Mesenchymal stem cell (in vitro differentiated cells and primary cell): Measurements from ENCODE around the gene MRPL49.

Experiments
- DNase-seq: peaks from one replicate; pipeline ENCODE4 v3.0.0-alpha.2; 2013
- H2AFZ ChIP-seq: one replicate; pipeline ENCODE4 v1.6.1; 2013; ENCODE audit warnings: low read depth, mild to moderate bottlenecking, control low read depth, inconsistent platforms, low read length, moderate library complexity
- H2AK5ac ChIP-seq: 2 replicates; pipeline ENCODE4 v1.6.1; 2013; ENCODE audit warnings: low read length, moderate library complexity, mild to moderate bottlenecking, inconsistent platforms; ENCODE audit not compliant: severe bottlenecking
- H2BK120ac ChIP-seq: one replicate; pipeline ENCODE4 v1.6.1; 2013; ENCODE audit warnings: low read depth, mild to moderate bottlenecking, inconsistent platforms, low read length, moderate library complexity
- H2BK12ac ChIP-seq, 2 experiments: one replicate each; pipeline ENCODE4 v1.6.1; 2013; ENCODE audit warnings: inconsistent platforms in 2 of 2, low read length in 2 of 2, mild to moderate bottlenecking in 2 of 2, moderate library complexity in 2 of 2, control low read depth in 1 of 2
- H2BK15ac ChIP-seq: one replicate; pipeline ENCODE4 v1.6.1; 2013; ENCODE audit warnings: mild to moderate bottlenecking, low read depth, inconsistent platforms; ENCODE audit not compliant: poor library complexity, severe bottlenecking
- H2BK5ac ChIP-seq: 2 replicates; pipeline ENCODE4 v1.6.1; 2013; ENCODE audit warnings: low read depth, mild to moderate bottlenecking, low read length, control low read depth, inconsistent platforms; ENCODE audit not compliant: poor library complexity, severe bottlenecking
- H3K14ac ChIP-seq, 2 experiments: one replicate each; pipeline ENCODE4 v1.6.1; 2013; ENCODE audit warnings: inconsistent platforms in 2 of 2, low read length in 2 of 2, control low read depth in 1 of 2, mild to moderate bottlenecking in 1 of 2, moderate library complexity in 1 of 2
- H3K18ac ChIP-seq, 2 experiments: one replicate each; pipeline ENCODE4 v1.6.1; 2013; ENCODE audit warnings: inconsistent platforms in 2 of 2, low read length in 2 of 2, control low read depth in 1 of 2, low read depth in 1 of 2, mild to moderate bottlenecking in 1 of 2
- H3K23ac ChIP-seq, 2 experiments: one replicate each; pipeline ENCODE4 v1.6.1; 2013; ENCODE audit warnings: inconsistent platforms in 2 of 2, low read length in 2 of 2, mild to moderate bottlenecking in 2 of 2, moderate library complexity in 2 of 2, control low read depth in 1 of 2
- H3K27ac ChIP-seq: 2 replicates; pipeline ENCODE4 v1.5.1; 2013; ENCODE audit warnings: mild to moderate bottlenecking, moderate library complexity, low read length, control low read depth, inconsistent platforms; ENCODE audit not compliant: poor library complexity, severe bottlenecking
- H3K27me3 ChIP-seq, 2 experiments: 2 replicates each; pipeline versions ENCODE4 v1.6.1 to v1.7.0; 2013; ENCODE audit warnings: low read length in 2 of 2, mild to moderate bottlenecking in 2 of 2, moderate library complexity in 2 of 2, control low read depth in 1 of 2, inconsistent platforms in 1 of 2; ENCODE audit not compliant: control insufficient read depth in 1 of 2, insufficient read depth in 1 of 2
- H3K36me3 ChIP-seq, 2 experiments: 2 replicates each; pipeline versions ENCODE4 v1.6.1 to v1.7.0; 2013; ENCODE audit warnings: low read length in 2 of 2, control low read depth in 1 of 2, inconsistent platforms in 1 of 2, low read depth in 1 of 2, mild to moderate bottlenecking in 1 of 2; ENCODE audit not compliant: insufficient read depth in 2 of 2, control insufficient read depth in 1 of 2
- H3K4ac ChIP-seq, 2 experiments: one replicate each; pipeline ENCODE4 v1.6.1; 2013; ENCODE audit warnings: inconsistent platforms in 2 of 2, low read length in 2 of 2, mild to moderate bottlenecking in 2 of 2, moderate library complexity in 2 of 2, control low read depth in 1 of 2, low read depth in 1 of 2
- H3K4me1 ChIP-seq: 2 replicates; pipeline ENCODE4 v1.6.1; 2013; ENCODE audit warnings: low read depth, low read length, control low read depth; ENCODE audit not compliant: control insufficient read depth, insufficient read depth
- H3K4me2 ChIP-seq: 2 replicates; pipeline ENCODE4 v1.6.1; 2013; ENCODE audit warnings: low read length, mild to moderate bottlenecking, inconsistent platforms; ENCODE audit not compliant: poor library complexity, severe bottlenecking
- H3K4me3 ChIP-seq, 2 experiments: 2 replicates each; pipeline versions ENCODE4 v1.5.1 to v1.7.0; 2013; ENCODE audit warnings: low read length in 2 of 2, mild to moderate bottlenecking in 2 of 2, control low read depth in 1 of 2, low read depth in 1 of 2; ENCODE audit not compliant: insufficient read depth in 1 of 2
- H3K79me1 ChIP-seq: replicated peaks from 2 replicates; pipeline ENCODE4 v1.6.1; 2013; ENCODE audit warnings: mild to moderate bottlenecking, control low read depth, low read length, inconsistent platforms; ENCODE audit not compliant: poor library complexity, severe bottlenecking
- H3K9ac ChIP-seq: 2 replicates; pipeline ENCODE4 v1.7.0; 2013; ENCODE audit warnings: mild to moderate bottlenecking, low read length, moderate library complexity
- H3K9me3 ChIP-seq: 2 replicates; pipeline ENCODE4 v1.7.0; 2013; ENCODE audit warnings: mild to moderate bottlenecking, low read length; ENCODE audit not compliant: control insufficient read depth
- H4K8ac ChIP-seq: one replicate; pipeline ENCODE4 v1.6.1; 2013; ENCODE audit warnings: inconsistent platforms, mild to moderate bottlenecking, low read length, moderate library complexity
- H4K91ac ChIP-seq: one replicate; pipeline ENCODE4 v1.6.1; 2013; ENCODE audit warnings: mild to moderate bottlenecking, low read length, inconsistent platforms
- WGBS: methylation state at CpG from one replicate; pipeline ENCODE4 v1.1.7; 2013; ENCODE audit warnings: mixed read lengths; 5-methylcytosine and 5-hydroxymethylcytosine counted together

MRPL49 gene

DNA sequence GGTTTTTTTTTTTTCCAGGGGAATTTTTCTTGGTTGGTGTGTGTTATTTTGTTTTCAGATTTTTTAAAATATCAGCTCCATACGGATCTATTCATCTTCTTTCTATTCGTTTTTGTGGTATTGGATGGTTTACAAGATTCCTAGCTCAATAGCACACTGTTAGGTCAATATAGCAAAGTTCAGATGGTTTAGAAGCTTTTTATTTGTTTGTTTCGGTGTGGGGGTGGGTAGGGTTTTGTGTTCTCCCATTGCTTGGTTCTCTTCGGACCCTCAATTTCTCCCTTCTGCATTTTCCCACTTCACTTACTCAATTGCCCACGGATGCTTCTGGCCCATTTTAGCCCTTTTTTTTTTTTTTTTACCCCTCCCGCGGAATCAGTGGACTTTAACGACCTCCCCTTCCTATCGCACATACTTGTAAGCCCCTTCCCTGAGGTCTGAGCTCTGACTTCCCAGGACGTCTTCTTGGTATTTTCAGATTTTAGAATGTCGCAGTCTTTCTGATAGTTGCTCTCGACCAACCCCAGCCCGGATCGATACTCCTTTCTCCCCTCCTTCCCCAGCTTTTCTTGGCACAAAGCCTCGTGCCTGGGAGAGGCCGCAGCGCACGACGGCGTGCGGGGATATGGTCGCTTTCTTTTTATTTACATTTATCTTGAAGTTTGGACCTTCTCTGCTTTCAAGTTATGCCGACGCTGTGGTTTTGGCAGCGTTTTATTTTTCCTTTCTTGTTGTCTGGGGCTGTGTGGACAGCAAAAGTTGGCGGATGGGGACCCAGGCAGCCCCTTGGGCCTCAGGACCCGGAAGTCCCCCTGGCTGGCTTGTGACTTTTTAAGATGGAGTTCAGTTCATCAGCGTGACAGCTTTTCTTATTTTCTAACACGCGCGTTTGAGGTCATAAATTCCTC is 43.5 kb downstream of the MRPL49 start:
- no peak overlapping the region for H2BK15ac ChIP-seq
- H4K91ac ChIP-seq: no peak overlapping the region
- no peaks in the 10 kb centered on the region for H3K79me1 ChIP-seq
- H3K23ac ChIP-seq: no peak overlapping the region
- H3K27me3 ChIP-seq: no peaks in the 10 kb centered on the region
- H3K9me3 ChIP-seq: no peaks in the 10 kb centered on the region
- no peak overlapping the region for H2BK120ac ChIP-seq
- H3K4me2 ChIP-seq: no peak overlapping the region
- H3K9ac ChIP-seq: peak overlapping the region; percentile 86
- no peak overlapping the region for H2BK5ac ChIP-seq
- H2AK5ac ChIP-seq: no peak overlapping the region
- H3K14ac ChIP-seq: no peak overlapping the region
- no peak overlapping the region for H3K4ac ChIP-seq
- H3K4me3 ChIP-seq: peak overlapping the region in 1 of 2 experiments; percentile 70
- 81% methylated on average over 26 of the region's 31 CpGs for WGBS
- H3K27ac ChIP-seq: no peak overlapping the region
- no peak overlapping the region for H2AFZ ChIP-seq
- H3K36me3 ChIP-seq: no peaks in the 10 kb centered on the region
- H3K18ac ChIP-seq: no peak overlapping the region
- no peak overlapping the region for H2BK12ac ChIP-seq
- H3K4me1 ChIP-seq: peaks cover 6% of the 10 kb centered on the region
- no peak for DNase-seq
- H4K8ac ChIP-seq: no peak overlapping the region

DNA sequence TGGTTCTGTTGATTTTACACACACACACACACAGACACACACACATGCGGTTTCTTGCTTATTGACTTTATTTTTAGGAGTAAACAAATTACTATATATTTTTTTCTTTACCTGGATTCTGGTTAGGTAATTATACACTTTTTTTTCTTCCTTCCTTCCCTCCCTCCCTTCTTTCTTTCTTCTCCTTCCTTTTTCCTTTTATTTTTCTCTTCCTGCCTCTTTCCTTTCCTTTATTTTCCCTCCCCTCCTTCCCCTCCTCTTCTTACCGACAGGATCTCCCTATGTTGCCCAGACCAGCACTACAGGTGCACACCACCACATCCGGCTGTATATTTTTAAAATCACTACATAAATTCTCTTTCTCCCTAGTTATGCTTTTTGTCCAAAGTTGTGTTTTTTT is 44.8 kb downstream of the MRPL49 start:
- no peak overlapping the region for H3K4ac ChIP-seq
- no peak overlapping the region for H3K27ac ChIP-seq
- H3K4me2 ChIP-seq: no peak overlapping the region
- no peak overlapping the region for H2BK5ac ChIP-seq
- no peak overlapping the region for H3K18ac ChIP-seq
- no peak overlapping the region for H3K14ac ChIP-seq
- no peak overlapping the region for H3K23ac ChIP-seq
- DNase-seq: no peak
- H3K9me3 ChIP-seq: no peaks in the 10 kb centered on the region
- no peak overlapping the region for H2BK15ac ChIP-seq
- H2AK5ac ChIP-seq: no peak overlapping the region
- no peak overlapping the region for H4K8ac ChIP-seq
- no peaks in the 10 kb centered on the region for H3K36me3 ChIP-seq
- no peak overlapping the region for H2AFZ ChIP-seq
- no peak overlapping the region for H2BK12ac ChIP-seq
- H3K4me1 ChIP-seq: peaks cover 6% of the 10 kb centered on the region
- no peak overlapping the region for H3K4me3 ChIP-seq
- H3K9ac ChIP-seq: no peak overlapping the region
- H2BK120ac ChIP-seq: no peak overlapping the region
- H3K79me1 ChIP-seq: no peaks in the 10 kb centered on the region
- no peaks in the 10 kb centered on the region for H3K27me3 ChIP-seq
- H4K91ac ChIP-seq: no peak overlapping the region
- 100% methylated on average over 1 of the region's 3 CpGs for WGBS

DNA sequence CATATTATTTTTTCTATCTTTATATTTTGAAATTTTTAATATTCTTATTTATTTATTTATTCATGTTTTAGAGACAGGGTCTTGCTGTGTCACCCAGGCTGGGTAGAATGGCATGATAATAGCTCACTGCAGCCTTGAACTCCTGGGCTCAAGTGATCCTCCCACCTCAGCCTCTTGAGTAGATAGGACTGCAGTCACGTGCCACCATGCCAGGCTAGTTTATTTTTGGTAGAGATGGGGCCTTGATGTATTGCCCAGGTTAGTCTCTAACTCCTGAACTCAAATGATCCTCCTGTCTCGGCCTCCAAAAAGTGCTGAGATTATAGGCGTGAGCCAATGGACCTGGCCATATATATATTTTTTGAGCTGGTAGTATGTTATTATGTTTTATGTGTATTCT is 45.5 kb downstream of the MRPL49 start:
- H2BK12ac ChIP-seq: no peak overlapping the region
- 97% methylated on average over 3 of the region's 3 CpGs for WGBS

DNA sequence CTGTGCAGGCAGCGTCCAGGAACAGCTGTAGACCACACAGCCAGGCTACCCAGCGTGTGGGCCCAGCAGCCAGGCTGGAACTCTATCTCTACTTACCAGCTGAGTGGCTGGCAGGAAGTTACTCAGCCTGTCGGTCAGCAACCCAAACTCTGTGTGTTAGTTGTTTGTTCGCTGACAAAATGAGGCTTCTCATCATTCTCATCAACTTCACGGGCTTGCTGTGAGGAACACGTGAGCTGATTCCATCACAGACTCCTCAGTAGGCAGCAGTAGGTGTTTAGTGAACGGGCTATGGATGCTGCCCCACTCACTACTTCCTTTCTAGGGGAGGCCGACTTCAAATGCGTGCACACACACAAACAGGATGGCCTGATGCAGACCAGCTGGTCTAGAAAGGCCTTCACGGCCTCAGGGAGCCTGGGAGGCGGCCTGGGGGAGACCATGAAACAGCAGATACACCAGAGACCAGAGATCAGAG is 47.1 kb downstream of the MRPL49 start:
- no peaks in the 10 kb centered on the region for H3K9me3 ChIP-seq
- H3K4me3 ChIP-seq: no peak overlapping the region
- peak overlapping the region; percentile 43 for H2AFZ ChIP-seq
- H2AK5ac ChIP-seq: no peak overlapping the region
- 50% methylated on average over 11 of the region's 11 CpGs for WGBS
- peak overlapping the region; percentile 29 to 78 for H3K4ac ChIP-seq
- no peak overlapping the region for H3K9ac ChIP-seq
- no peak overlapping the region for H2BK15ac ChIP-seq
- no peak overlapping the region for H3K23ac ChIP-seq
- no peak overlapping the region for H2BK12ac ChIP-seq
- peak overlapping the region; percentile 5 to 60 for H3K18ac ChIP-seq
- H4K91ac ChIP-seq: no peak overlapping the region
- H3K4me1 ChIP-seq: peaks cover 6% of the 10 kb centered on the region
- H3K27ac ChIP-seq: peak overlapping the region; percentile 85
- peak overlapping the region; percentile 87 for H4K8ac ChIP-seq
- no peaks in the 10 kb centered on the region for H3K36me3 ChIP-seq
- H3K79me1 ChIP-seq: peaks cover 1% of the 10 kb centered on the region
- no peak overlapping the region for H2BK120ac ChIP-seq
- H2BK5ac ChIP-seq: no peak overlapping the region
- H3K14ac ChIP-seq: no peak overlapping the region
- no peaks in the 10 kb centered on the region for H3K27me3 ChIP-seq
- H3K4me2 ChIP-seq: no peak overlapping the region
- DNase-seq: peak; percentile 59

More for the DNA sequence above, 45.5 kb downstream of the MRPL49 start:
- H3K9me3 ChIP-seq: no peaks in the 10 kb centered on the region
- peaks cover 6% of the 10 kb centered on the region for H3K4me1 ChIP-seq
- no peak overlapping the region for H3K9ac ChIP-seq
- H2AFZ ChIP-seq: no peak overlapping the region
- H2AK5ac ChIP-seq: no peak overlapping the region
- H3K36me3 ChIP-seq: no peaks in the 10 kb centered on the region
- no peak overlapping the region for H2BK120ac ChIP-seq
- H2BK5ac ChIP-seq: no peak overlapping the region
- no peak overlapping the region for H3K14ac ChIP-seq
- H3K18ac ChIP-seq: no peak overlapping the region
- no peak overlapping the region for H4K8ac ChIP-seq
- no peak for DNase-seq
- no peak overlapping the region for H4K91ac ChIP-seq
- no peak overlapping the region for H3K4me3 ChIP-seq
- no peak overlapping the region for H2BK15ac ChIP-seq
- no peak overlapping the region for H3K27ac ChIP-seq
- no peaks in the 10 kb centered on the region for H3K27me3 ChIP-seq
- no peak overlapping the region for H3K4me2 ChIP-seq
- no peak overlapping the region for H3K23ac ChIP-seq
- H3K79me1 ChIP-seq: no peaks in the 10 kb centered on the region
- no peak overlapping the region for H3K4ac ChIP-seq
